Measurements from ENCODE around the gene STH.

Gene STH

GRCh38 chr17:45968732-45969131 lies 30.3 kb upstream of the STH start:
- DNase-seq: no peak

DNA sequence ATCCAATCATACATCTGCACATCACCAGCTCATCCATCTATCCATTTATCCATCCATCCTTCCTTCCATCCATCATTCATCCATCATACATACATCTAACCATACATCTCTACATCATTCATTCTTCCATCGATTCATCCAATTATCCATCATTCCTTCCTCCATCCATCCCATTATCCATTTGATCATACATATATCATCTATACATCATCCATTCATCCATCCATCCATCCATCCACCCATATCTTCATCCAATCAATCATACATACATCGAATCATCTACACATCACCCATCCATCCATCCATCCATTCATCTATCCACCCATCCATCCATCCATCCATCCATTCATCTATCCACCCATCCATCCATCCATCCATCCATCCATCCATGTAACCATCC lies 29.3 kb upstream of the STH start:
- no peak for DNase-seq

GRCh38 chr17:45970659-45971058 lies 28.4 kb upstream of the STH start:
- no peak for DNase-seq

DNA sequence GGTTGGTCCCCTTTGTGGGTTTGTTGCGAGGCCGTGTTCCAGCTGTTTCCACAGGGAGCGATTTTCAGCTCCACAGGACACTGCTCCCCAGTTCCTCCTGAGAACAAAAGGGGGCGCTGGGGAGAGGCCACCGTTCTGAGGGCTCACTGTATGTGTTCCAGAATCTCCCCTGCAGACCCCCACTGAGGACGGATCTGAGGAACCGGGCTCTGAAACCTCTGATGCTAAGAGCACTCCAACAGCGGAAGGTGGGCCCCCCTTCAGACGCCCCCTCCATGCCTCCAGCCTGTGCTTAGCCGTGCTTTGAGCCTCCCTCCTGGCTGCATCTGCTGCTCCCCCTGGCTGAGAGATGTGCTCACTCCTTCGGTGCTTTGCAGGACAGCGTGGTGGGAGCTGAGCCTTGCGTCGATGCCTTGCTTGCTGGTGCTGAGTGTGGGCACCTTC lies 27.3 kb upstream of the STH start:
- no peak for DNase-seq

DNA sequence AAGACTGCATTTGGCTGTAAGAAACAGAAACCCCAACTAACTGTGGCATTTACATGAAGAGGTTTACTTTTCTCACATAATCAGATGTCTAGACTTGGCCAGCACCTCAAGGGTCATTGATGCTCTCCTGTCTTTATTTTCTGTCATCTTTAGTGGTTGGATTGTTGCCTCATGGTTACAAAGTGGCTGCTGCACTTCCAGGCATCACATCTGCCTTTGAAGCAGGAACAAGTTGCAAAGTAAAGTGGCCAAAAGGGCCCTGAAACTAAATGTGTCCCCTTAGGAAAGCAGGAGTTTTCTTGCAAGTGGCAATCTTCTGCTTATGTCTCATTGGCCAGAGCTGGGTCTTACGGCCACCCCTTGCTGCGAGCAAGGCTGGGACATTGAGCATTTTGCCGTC lies 26.5 kb upstream of the STH start:
- DNase-seq: no peak

DNA sequence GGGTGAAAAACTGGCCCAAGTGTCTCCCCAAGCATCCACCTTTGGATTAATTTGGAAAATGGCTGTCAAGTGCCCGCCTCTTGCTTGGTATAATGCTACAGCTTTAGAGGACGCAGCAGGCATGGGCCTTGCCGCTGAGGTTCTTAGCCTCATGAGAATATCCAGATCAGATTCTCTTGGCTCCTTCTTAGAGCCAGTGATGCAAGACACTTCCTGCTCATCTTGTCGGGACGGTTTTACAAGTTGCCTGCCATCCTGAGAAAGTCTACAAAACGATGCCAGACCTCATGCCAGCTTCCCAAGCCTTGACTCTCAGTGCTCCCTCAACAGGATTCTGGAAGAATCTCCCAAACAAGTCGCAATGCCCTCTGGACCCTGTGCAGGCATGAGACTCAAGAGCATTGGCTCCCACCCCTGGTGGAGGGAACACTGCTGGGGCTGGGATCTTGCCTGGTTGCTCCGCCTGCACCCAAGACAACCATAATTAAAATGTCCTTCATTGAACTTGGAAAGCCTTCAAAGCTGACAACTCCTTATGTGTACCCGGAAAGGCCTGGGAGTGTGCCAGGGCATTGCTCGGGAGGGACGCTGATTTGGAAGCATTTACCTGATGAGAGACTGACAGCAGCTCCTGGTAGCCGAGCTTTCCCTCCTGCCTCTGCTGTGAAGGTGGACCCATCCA lies 25.8 kb upstream of the STH start:
- DNase-seq: no peak

DNA sequence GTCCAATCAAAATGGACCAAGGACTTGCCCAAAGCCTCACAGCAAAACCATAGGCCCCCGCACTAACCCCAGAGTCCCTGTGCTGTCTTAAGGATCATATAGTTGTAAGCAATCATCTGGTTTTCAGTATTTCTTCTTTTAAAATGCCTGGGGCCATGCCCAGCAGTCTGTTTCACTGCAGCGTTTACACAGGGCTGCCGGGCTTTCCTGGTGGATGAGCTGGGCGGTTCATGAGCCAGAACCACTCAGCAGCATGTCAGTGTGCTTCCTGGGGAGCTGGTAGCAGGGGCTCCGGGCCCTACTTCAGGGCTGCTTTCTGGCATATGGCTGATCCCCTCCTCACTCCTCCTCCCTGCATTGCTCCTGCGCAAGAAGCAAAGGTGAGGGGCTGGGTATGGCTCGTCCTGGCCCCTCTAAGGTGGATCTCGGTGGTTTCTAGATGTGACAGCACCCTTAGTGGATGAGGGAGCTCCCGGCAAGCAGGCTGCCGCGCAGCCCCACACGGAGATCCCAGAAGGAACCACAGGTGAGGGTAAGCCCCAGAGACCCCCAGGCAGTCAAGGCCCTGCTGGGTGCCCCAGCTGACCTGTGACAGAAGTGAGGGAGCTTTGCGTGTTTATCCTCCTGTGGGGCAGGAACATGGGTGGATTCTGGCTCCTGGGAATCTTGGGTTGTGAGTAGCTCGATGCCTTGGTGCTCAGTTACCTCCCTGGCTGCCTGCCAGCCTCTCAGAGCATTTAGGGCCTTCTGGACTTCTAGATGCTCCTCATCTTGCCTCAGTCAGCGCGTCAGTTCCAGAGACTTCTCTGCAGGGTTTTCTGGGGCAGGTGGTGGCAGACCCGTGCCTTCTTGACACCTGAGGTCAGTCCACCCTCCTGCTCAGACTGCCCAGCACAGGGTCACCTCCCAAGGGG lies 24.8 kb upstream of the STH start:
- no peak for DNase-seq

DNA sequence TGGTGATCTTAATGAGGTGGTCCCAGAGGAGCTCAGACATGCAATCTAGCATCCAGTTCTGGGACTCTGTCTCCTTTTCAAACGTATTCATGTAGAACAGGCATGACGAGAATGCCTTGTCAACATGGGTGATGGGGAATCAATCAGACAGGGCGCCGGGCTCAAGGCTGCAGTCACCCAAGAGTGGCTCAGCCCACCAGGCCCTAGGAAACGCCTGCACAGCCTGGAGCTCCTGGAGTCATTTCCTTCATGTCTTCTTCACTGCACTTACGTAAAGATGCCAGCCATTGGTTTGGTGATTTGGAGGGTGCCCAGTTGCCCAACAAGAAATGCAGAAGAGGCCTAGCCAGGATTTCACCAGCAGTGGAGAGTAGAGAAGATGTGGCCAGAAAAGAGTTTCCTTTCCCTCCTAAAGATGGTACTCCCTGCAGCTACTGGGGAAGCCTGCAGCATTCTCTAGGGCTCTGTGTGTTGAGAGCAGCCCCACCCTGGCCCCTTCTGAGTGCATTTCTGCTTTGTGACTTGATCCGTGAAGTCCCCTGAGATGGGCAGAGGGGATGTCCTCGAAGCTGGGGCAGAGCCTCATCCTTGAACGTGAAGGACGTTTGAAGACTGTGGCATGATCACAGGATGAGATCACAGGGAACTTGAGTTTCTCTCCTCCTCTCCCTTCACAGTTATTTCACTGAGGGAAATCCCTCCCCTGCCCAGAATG lies 24.0 kb upstream of the STH start:
- DNase-seq: no peak

GRCh38 chr17:45975640-45976295 lies 23.3 kb upstream of the STH start:
- DNase-seq: no peak

DNA sequence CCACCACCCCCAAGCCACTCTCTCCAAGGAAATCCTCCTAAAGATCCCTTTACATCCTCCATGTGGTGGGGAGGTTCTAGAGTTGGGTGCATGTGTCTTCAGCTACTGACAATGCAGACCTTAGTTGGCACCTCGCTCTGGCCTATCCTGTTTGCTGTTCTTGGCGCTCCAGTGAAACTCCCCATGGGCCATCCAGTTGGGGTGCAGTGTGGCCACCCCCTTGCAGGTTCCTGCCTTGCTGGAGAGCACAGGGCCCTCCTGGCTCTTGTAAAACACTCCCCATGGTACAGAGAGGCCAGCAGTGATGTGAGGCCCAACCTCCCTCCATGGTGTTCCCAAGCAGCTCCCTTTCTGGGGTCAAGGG lies 22.7 kb upstream of the STH start:
- no peak for DNase-seq

- no peak for DNase-seq
These were observed 22.1 kb upstream of the STH start for GRCh38 chr17:45976755-45977505.

DNA sequence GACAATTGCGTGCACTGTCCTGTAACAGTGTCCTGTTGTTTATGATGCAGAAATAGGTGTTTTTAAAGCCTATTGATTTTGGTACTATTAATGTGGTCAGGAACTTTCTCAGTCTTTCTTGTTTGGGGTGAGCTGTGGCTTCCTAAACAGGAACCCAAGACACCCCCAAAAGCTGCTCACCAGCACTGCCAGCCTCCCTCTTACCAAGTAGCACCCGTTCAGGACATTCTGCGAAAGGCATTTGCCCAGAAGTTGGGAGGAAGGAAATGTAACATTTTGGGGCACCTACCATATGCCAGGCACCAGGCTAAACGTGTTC lies 21.6 kb upstream of the STH start:
- DNase-seq: no peak

DNA sequence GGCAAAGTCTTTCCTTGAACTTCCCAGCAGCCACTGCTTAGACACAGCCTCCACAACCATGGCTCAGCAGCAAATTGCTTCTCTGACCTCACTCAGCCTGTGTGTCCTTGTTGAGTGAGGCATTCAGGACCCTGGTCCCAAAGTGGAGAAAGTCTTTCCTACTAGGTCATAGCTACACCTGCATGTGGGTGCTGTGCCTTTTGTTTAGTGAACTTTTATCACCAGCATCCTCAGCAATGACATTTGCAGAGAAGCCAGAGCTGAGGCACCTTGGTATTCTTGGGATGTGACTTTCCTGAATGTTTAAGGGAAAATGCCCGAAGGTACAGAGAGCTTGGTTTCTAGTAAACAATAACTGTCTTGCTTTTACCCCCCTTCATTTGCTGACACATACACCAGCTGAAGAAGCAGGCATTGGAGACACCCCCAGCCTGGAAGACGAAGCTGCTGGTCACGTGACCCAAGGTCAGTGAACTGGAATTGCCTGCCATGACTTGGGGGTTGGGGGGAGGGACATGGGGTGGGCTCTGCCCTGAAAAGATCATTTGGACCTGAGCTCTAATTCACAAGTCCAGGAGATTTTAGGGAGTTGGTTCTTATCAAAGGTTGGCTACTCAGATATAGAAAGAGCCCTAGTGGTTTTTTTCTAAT lies 20.9 kb upstream of the STH start:
- no peak for DNase-seq

DNA sequence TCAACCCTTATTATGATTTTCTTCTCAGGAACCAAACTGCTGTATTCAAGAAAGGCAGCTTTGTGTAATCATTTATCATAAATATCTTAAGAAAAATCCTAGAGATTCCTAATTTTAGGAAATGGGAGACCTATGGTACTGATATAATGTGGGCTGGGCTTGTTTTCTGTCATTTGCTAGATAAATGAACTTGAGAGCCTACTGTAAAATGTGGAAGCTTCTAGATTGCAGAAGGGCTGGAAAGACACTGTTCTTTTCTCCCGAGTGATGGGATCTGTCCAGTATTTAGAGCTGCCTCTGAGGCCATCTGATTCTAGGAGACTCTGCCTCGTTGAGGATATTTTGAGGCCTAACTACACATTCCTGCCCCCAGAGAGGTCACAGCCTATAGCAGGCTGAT lies 19.9 kb upstream of the STH start:
- no peak for DNase-seq

- DNase-seq: no peak
These were observed 18.2 kb upstream of the STH start for GRCh38 chr17:45980855-45981254.

GRCh38 chr17:45981306-45981705 lies 17.7 kb upstream of the STH start:
- no peak for DNase-seq

DNA sequence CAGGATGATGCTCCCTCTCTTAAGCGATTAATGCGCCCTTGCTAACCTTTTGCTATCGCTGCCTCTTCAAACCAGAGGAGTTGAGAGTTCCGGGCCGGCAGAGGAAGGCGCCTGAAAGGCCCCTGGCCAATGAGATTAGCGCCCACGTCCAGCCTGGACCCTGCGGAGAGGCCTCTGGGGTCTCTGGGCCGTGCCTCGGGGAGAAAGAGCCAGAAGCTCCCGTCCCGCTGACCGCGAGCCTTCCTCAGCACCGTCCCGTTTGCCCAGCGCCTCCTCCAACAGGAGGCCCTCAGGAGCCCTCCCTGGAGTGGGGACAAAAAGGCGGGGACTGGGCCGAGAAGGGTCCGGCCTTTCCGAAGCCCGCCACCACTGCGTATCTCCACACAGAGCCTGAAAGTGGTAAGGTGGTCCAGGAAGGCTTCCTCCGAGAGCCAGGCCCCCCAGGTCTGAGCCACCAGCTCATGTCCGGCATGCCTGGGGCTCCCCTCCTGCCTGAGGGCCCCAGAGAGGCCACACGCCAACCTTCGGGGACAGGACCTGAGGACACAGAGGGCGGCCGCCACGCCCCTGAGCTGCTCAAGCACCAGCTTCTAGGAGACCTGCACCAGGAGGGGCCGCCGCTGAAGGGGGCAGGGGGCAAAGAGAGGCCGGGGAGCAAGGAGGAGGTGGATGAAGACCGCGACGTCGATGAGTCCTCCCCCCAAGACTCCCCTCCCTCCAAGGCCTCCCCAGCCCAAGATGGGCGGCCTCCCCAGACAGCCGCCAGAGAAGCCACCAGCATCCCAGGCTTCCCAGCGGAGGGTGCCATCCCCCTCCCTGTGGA lies 16.0 kb upstream of the STH start:
- no peak for DNase-seq

GRCh38 chr17:45983614-45984310 lies 15.3 kb upstream of the STH start:
- DNase-seq: no peak

DNA sequence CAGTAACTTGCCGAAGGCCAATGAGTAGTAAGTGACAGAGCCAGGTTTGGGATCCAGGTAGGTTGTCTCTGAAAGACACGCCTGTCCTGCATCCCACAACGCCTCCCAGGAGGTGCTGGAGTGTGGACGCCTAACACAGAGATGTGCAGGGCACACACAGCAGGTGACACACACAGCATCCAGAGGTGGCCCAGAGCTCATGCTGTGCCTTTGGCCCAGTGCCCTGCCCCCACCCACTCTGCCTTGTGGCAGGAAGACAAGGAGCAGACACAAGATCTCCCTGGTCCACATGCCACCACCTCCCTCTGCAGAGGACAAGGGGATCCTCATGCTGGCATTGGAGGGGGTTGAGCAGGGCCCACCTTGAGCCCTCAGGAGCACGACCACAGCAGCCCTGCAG lies 14.7 kb upstream of the STH start:
- no peak for DNase-seq

- no peak for DNase-seq
These were observed 13.6 kb upstream of the STH start for GRCh38 chr17:45985447-45985846.

DNA sequence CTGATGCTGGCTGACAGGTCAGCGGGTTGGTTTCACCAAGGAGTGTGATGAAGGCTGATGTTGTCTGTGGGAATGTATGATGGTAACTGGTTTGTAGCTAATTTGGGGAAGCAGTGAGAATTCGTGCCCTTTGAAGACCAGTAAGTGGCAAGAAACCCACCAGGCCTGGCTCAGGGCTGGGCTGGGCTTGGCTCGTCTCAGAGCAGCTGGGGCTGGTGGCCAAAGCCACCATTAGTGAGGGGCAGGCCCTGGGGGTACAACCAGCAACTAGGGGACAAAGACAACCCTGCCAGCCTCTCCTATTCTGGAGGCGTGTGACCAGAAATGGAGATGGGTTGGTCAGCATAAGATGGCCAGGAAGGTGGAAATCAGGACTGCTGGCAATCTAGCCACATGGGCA lies 13.0 kb upstream of the STH start:
- no peak for DNase-seq
